WTC11 (cell line): ENCODE measurements around the gene ZNF628. TPM values are rescaled to one million over a fixed set of nuclear protein-coding genes. Genes with fewer than 3 reads are reported as not detected.

Source experiments
- ATAC-seq: fragments of 200-7000 bp; cut with Tn5 transposase; 2 replicates; pipeline ENCODE4 v1.10.0; 2021; ENCODE audit warnings: mild to moderate bottlenecking, moderate library complexity
- CTCF ChIA-PET: fragments of 300-600 bp; sonication (Branson Sonifier 250); formaldehyde crosslinking; loops from one replicate; lab custom pipeline; 2021; ENCODE audit warnings: antibody characterized with exemption; lab: Charles Lee
- POLR2A ChIA-PET: fragments of 350-600 bp; sonication (Branson Sonifier 250); formaldehyde crosslinking; loops from one replicate; lab custom pipeline; 2021; ENCODE audit warnings: antibody characterized with exemption; lab: Charles Lee
- DNase-seq: peaks from one replicate; pipeline ENCODE4 v3.0.0; 2021; ENCODE audit warnings: low spot score
- H3K27ac Mint-ChIP-seq: 2 replicates; pipeline ENCODE4 v1.8.0; 2021; ENCODE audit warnings: mixed read lengths
- H3K27me3 Mint-ChIP-seq: 2 replicates; pipeline ENCODE4 v1.8.0; 2021; ENCODE audit warnings: low read depth, mild to moderate bottlenecking, moderate library complexity, mixed read lengths
- H3K36me3 Mint-ChIP-seq: 2 replicates; pipeline ENCODE4 v1.8.0; 2021; ENCODE audit warnings: mixed read lengths
- H3K4me1 Mint-ChIP-seq: 2 replicates; pipeline ENCODE4 v1.8.0; 2022; ENCODE audit warnings: mixed read lengths
- H3K4me3 Mint-ChIP-seq: 2 replicates; pipeline ENCODE4 v1.8.0; 2021; ENCODE audit warnings: mild to moderate bottlenecking, moderate library complexity, mixed read lengths
- H3K9me3 Mint-ChIP-seq: 2 replicates; pipeline ENCODE4 v1.8.0; 2021; ENCODE audit warnings: mixed read lengths
- ESRRA ChIP-seq: sonication (generic); formaldehyde crosslinking; IDR thresholded peaks from 2 replicates; pipeline ENCODE4 v1.8.1; 2022; ENCODE audit warnings: mild to moderate bottlenecking, missing genetic modification reagents, borderline replicate concordance
- ETV6 ChIP-seq: sonication (generic); formaldehyde crosslinking; IDR thresholded peaks from 2 replicates; pipeline ENCODE4 v1.8.1; 2022; ENCODE audit warnings: mild to moderate bottlenecking, missing genetic modification reagents
- GTF2I ChIP-seq: fragments of 250-450 bp; sonication (Bioruptor Pico); conservative IDR thresholded peaks from 2 replicates; pipeline ENCODE4 v1.4.0; 2021; ENCODE audit warnings: mild to moderate bottlenecking
- PREB ChIP-seq: sonication (generic); formaldehyde crosslinking; IDR thresholded peaks from 2 replicates; pipeline ENCODE4 v1.8.1; 2022; ENCODE audit warnings: mild to moderate bottlenecking, missing genetic modification reagents, moderate library complexity, borderline replicate concordance
- RORB ChIP-seq: fragments of 250-450 bp; sonication (Bioruptor Pico); IDR thresholded peaks from 2 replicates; pipeline ENCODE4 v1.9.0; 2021; ENCODE audit warnings: mild to moderate bottlenecking
- TCF7 ChIP-seq: sonication (generic); formaldehyde crosslinking; IDR thresholded peaks from 2 replicates; pipeline ENCODE4 v1.8.0; 2022; ENCODE audit warnings: mild to moderate bottlenecking, low read depth, missing genetic modification reagents, moderate library complexity
- ZNF121 ChIP-seq: sonication (generic); formaldehyde crosslinking; IDR thresholded peaks from 2 replicates; pipeline ENCODE4 v1.8.0; 2023; ENCODE audit warnings: missing genetic modification reagents
- ZNF671 ChIP-seq: fragments of 250-450 bp; sonication (Bioruptor Pico); IDR thresholded peaks from 2 replicates; pipeline ENCODE4 v1.8.0; 2021; ENCODE audit warnings: mild to moderate bottlenecking
- total RNA-seq: library from RNA; stranded (reverse); gene quantifications from 3 replicates; pipeline ENCODE4 v1.2.3, GENCODE V29; 2021
- TF ChIP-seq, protein P1 (sequence below): fragments of 250-450 bp; sonication (Bioruptor Pico); IDR thresholded peaks from 2 replicates; pipeline ENCODE4 v1.9.0; 2021; ENCODE audit warnings: mild to moderate bottlenecking
- TF ChIP-seq, protein P2 (sequence below): sonication (generic); formaldehyde crosslinking; IDR thresholded peaks from 2 replicates; pipeline ENCODE4 v1.8.1; 2023; ENCODE audit warnings: mild to moderate bottlenecking, missing genetic modification reagents, borderline replicate concordance
- TF ChIP-seq, protein P3 (sequence below): sonication (generic); formaldehyde crosslinking; conservative IDR thresholded peaks from 2 replicates; pipeline ENCODE4 v1.8.1; 2022; ENCODE audit warnings: mild to moderate bottlenecking, missing genetic modification reagents
- TF ChIP-seq, protein P4 (sequence below): fragments of 250-450 bp; sonication (Bioruptor Pico); conservative IDR thresholded peaks from 2 replicates; pipeline ENCODE4 v1.9.0; 2021; ENCODE audit warnings: mild to moderate bottlenecking
- TF ChIP-seq, protein P5 (sequence below): sonication (generic); formaldehyde crosslinking; IDR thresholded peaks from 2 replicates; pipeline ENCODE4 v1.8.0; 2022; ENCODE audit warnings: mild to moderate bottlenecking, missing genetic modification reagents

ZNF628 gene
- total RNA-seq, 1 experiment from 2014 or later: 23.6 TPM

GRCh38 chr19:55486971-55487923 is 10.8 kb downstream of the ZNF628 start (continued):
- TF ChIP-seq, protein P1, sequence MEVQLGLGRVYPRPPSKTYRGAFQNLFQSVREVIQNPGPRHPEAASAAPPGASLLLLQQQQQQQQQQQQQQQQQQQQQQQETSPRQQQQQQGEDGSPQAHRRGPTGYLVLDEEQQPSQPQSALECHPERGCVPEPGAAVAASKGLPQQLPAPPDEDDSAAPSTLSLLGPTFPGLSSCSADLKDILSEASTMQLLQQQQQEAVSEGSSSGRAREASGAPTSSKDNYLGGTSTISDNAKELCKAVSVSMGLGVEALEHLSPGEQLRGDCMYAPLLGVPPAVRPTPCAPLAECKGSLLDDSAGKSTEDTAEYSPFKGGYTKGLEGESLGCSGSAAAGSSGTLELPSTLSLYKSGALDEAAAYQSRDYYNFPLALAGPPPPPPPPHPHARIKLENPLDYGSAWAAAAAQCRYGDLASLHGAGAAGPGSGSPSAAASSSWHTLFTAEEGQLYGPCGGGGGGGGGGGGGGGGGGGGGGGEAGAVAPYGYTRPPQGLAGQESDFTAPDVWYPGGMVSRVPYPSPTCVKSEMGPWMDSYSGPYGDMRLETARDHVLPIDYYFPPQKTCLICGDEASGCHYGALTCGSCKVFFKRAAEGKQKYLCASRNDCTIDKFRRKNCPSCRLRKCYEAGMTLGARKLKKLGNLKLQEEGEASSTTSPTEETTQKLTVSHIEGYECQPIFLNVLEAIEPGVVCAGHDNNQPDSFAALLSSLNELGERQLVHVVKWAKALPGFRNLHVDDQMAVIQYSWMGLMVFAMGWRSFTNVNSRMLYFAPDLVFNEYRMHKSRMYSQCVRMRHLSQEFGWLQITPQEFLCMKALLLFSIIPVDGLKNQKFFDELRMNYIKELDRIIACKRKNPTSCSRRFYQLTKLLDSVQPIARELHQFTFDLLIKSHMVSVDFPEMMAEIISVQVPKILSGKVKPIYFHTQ (CRISPR knock-in tag): no peak
- no peak for TF ChIP-seq ZNF121 (CRISPR knock-in tag)
- TF ChIP-seq, protein P2, sequence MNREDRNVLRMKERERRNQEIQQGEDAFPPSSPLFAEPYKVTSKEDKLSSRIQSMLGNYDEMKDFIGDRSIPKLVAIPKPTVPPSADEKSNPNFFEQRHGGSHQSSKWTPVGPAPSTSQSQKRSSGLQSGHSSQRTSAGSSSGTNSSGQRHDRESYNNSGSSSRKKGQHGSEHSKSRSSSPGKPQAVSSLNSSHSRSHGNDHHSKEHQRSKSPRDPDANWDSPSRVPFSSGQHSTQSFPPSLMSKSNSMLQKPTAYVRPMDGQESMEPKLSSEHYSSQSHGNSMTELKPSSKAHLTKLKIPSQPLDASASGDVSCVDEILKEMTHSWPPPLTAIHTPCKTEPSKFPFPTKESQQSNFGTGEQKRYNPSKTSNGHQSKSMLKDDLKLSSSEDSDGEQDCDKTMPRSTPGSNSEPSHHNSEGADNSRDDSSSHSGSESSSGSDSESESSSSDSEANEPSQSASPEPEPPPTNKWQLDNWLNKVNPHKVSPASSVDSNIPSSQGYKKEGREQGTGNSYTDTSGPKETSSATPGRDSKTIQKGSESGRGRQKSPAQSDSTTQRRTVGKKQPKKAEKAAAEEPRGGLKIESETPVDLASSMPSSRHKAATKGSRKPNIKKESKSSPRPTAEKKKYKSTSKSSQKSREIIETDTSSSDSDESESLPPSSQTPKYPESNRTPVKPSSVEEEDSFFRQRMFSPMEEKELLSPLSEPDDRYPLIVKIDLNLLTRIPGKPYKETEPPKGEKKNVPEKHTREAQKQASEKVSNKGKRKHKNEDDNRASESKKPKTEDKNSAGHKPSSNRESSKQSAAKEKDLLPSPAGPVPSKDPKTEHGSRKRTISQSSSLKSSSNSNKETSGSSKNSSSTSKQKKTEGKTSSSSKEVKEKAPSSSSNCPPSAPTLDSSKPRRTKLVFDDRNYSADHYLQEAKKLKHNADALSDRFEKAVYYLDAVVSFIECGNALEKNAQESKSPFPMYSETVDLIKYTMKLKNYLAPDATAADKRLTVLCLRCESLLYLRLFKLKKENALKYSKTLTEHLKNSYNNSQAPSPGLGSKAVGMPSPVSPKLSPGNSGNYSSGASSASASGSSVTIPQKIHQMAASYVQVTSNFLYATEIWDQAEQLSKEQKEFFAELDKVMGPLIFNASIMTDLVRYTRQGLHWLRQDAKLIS (CRISPR knock-in tag): no peak
- TF ChIP-seq PREB: no peak
- TF ChIP-seq RORB (CRISPR knock-in tag): no peak
- no peak for TF ChIP-seq TCF7 (CRISPR knock-in tag)
- no peak for TF ChIP-seq ZNF671

DNA sequence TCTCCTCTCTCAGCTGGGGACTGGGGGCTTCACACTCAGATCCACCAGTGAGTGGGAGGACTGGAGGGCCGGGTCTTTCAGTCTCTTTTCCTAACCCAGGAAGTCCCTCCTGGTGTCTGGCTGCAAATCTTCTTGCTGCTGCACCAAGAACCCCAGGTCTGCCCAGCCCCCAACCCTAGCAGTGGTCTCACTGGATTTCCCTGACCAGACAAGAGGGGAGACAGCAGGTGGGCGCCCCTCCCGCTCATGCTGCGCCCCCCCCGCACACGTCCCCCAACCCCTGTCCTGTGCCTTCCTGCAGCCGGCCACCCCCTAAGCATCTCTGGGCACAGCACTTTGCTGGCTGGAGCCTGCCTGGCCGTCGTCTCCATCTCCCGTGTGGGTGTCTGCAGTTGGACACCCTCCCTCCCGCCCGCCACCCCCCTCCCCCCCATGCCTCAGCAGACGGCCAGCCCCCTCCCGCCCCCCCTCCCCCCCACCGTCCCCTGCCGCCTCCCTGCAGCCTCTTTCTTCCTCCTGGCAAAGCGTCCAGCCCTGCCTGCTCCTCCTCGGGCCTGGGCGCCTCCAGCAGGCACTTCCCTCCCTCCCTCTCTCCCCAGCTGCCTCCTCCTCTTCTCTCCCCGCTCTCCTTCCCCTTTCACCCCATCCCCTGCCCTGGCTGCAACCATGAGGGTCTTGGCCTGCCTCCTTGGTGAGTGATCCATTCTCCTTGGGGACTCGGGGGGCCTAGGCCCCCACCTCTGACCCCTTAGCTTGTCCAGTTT is 11.7 kb downstream of the ZNF628 start, which contains the start of gene SSC5D:
SSC5D (plus strand) TSS at position 513 of the 764 bp plus-strand sequence; CDS start at position 667, 154 bp downstream.
- TF ChIP-seq ESRRA (CRISPR knock-in tag) (no peak), ZNF121 (CRISPR knock-in tag) (no peak), ETV6 (CRISPR knock-in tag) (no peak), GTF2I (CRISPR knock-in tag) (0 out of 2 replicates have a peak, but pooled peaks have one; percentile 42)
- TF ChIP-seq, protein P3, sequence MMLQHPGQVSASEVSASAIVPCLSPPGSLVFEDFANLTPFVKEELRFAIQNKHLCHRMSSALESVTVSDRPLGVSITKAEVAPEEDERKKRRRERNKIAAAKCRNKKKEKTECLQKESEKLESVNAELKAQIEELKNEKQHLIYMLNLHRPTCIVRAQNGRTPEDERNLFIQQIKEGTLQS (CRISPR knock-in tag): no peak
- TF ChIP-seq, protein P4, sequence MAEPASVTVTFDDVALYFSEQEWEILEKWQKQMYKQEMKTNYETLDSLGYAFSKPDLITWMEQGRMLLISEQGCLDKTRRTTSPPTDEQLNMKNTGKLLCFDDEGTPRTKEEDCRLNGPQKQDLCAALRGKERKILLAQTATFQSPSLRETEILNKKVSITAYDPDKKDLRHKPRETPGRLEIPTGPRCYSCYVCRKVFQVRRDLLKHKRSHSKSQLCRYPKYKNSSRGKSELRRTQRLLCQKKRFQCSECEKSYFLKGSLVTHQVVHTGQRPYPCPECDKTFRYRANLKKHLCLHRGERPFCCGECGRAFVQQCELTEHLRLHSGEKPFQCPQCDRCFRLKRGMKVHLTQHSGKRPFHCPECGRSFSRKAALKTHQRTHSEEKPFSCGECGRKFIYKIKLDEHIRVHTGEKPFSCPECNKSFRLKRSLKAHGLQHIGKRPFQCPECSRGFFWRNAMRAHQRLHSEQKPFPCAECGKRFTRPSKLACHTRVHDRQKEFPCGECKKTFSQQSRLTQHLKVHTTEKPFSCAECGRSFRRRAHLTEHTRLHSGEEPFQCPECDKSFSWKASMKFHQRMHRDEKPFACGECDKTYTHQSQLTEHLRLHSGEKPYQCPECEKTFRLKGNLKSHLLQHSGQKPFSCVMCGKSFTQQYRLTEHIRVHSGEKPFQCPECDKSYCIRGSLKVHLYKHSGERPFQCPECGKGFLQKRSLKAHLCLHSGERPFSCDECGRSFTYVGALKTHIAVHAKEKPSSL (CRISPR knock-in tag): no peak
- TF ChIP-seq, protein P5, sequence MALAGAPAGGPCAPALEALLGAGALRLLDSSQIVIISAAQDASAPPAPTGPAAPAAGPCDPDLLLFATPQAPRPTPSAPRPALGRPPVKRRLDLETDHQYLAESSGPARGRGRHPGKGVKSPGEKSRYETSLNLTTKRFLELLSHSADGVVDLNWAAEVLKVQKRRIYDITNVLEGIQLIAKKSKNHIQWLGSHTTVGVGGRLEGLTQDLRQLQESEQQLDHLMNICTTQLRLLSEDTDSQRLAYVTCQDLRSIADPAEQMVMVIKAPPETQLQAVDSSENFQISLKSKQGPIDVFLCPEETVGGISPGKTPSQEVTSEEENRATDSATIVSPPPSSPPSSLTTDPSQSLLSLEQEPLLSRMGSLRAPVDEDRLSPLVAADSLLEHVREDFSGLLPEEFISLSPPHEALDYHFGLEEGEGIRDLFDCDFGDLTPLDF (CRISPR knock-in tag): no peak
- H3K4me1 Mint-ChIP-seq: peaks cover 19% of the 10 kb centered on the region
- ATAC-seq: no peak
- ChIA-PET CTCF (interaction anchor here (0.5 to 13.5 kb wide), 5 partner anchors 12 to 165 kb away, joined by 3 to 96 read pairs (median 5); partner anchors contain the start of gene ZNF628), POLR2A (interaction anchor here (1.1 to 1.4 kb wide), 3 partner anchors 12 to 116 kb away, joined by 3 to 4 read pairs (median 4); partner anchors contain the start of genes ISOC2 and ZNF628)
- peaks cover 3% of the 10 kb centered on the region for H3K27me3 Mint-ChIP-seq
- no peaks in the 10 kb centered on the region for H3K9me3 Mint-ChIP-seq
- peak within 1 kb of the TSS; percentile 61 for H3K4me3 Mint-ChIP-seq
- DNase-seq: no peak
- H3K36me3 Mint-ChIP-seq: no peaks in the 10 kb centered on the region
- peak within 1 kb of the TSS; percentile 9; the same call in 1 of the 2 replicates for H3K27ac Mint-ChIP-seq
